HG02642 (cell line): ENCODE data around the gene KLHDC3.

Source experiments
- ATAC-seq: cut with Tn5 transposase; IDR thresholded peaks from one replicate; pipeline ENCODE4 v1.9.1; 2021; ENCODE audit warnings: mild to moderate bottlenecking; ENCODE audit not compliant: unreplicated experiment, poor library complexity

Gene KLHDC3

DNA sequence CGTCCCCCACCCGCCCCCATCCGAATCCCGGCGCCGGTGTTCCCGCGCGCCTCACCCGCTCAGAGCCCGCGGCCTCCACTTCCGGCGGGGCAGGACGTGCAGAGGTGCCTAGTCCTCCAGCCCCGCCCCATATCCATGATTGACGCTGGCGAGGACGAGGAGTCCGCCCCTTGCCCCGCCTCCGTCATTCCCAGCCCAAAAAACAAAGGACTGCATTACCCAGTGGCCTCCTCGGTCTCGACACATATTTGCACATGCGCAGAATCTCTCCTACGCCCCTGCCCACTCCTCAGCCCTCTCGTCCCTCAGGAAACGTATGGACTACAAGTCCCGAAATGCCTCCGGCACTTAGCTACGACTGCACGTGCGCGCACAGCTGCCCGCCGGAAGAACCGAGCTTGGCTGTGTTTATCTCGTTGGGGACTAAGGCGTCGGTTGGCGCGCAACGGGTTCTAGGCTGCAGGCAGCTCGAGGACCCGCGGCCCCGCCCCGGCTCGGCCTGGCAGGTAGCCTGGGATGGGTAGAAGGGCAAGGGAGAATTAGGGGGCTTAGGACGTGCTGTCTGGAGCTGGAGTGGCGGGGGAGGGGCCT, at the start of gene KLHDC3, which contains the start of gene MEA1:
Gene KLHDC3, plus strand, starts transcription at position 407 of the 591 bp plus-strand sequence. CDS start 2,944 bp downstream, outside the sequence.
Gene MEA1, minus strand, starts transcription at position 104 of the 591 bp plus-strand sequence. CDS start 133 bp downstream, outside the sequence.
- ATAC-seq, result peak; percentile 95

GRCh38 chr6:42966571-42966970, 47.5 kb upstream of the KLHDC3 start:
- ATAC-seq, result no peak

DNA sequence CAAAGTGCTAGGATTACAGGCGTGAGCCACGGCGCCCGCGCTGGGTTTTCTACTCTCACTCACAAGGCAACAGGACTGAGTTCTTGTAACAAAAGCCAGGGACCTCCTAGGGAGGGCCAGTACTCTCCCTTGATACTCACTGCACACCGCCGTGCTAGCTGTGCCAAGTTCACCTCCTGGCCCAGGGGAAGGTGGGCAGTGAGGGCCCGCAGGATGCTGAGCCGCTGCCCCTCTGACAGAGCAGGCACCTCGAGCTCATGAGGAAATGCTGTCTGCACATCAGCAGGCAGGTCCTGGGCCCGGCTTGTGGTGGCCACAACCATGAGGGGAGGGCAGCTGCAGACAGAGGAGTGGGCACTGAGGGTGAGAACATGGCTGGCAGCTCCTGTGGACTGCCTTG, 46.8 kb upstream of the KLHDC3 start:
- ATAC-seq, result no peak

DNA sequence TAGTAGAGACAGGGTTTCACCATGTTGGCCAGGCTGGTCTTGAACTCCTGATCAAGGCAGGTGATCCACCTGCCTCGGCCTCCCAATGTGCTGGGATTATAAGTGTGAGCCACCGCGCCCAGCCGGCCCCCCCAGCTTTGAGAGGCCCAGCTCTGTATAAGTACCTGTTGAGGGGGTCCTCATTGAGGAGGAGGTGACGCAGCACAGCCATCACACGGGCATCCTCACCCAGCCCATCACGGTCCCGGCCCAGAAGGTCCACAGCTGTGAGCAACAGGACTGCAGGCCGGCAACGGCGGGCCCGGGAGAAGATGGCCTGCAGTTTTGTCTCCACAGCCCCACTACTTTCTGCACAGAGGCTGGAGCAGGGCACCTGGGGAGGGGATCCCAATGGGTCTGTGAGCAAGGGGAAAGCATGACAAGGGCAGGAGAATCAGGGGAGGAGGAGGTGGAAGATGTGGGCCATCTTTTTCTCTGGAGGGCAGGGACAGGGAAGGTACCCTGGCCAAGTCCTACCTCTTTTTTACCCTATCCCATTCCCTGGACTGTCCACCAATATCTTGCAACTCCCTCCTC, 45.8 kb upstream of the KLHDC3 start:
- ATAC-seq, result no peak

GRCh38 chr6:42968783-42969182, 45.3 kb upstream of the KLHDC3 start:
- ATAC-seq, result no peak

- no peak for ATAC-seq
Measured at GRCh38 chr6:42969431-42969830, 44.6 kb upstream of the KLHDC3 start.

DNA sequence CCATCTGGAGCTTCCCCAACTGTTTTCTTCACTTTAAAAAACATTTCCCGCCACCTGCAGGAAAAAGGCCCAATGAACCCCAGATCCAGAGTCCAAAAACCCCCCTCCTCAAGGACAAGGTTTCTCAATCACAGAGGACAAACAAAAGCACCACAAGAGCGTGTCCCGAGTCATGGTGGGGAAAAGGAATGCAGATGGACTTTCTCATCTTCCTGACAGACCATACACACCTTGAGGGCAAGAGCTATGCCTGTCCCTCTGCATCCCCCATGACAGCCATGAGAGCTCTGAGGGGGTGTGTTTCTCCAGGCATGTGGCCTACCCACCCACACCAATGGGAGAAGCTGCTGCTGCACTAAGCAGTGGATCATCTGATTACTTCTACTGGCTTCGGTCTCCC, 44.1 kb upstream of the KLHDC3 start:
- ATAC-seq, result no peak

- no peak for ATAC-seq
Measured at GRCh38 chr6:42970871-42971612, 43.0 kb upstream of the KLHDC3 start.

GRCh38 chr6:42971746-42972327, 42.2 kb upstream of the KLHDC3 start:
- ATAC-seq, result no peak

DNA sequence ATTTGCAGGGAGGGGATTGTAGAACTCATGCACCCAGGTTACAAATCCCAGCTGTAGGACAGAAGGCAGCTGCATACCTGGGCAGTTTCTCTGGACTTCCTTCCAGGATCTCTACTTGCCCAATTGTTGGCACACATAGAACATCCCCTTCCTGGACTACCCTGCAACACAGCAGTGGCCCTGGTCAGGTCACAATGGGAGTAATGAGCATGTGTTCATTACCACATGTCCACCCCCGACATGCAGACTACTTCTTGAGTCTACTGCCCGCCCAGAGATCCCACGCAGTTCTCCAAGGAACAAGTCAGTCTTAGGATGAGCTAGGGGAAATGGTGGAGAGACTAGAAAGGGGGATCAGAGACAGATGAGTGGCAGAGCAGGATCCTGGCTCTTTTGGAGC, 40.1 kb upstream of the KLHDC3 start:
- no peak for ATAC-seq

- ATAC-seq, result no peak
Measured at GRCh38 chr6:42974919-42975505, 39.0 kb upstream of the KLHDC3 start.

GRCh38 chr6:42978487-42978838, 35.6 kb upstream of the KLHDC3 start:
- peak; percentile 24 for ATAC-seq

DNA sequence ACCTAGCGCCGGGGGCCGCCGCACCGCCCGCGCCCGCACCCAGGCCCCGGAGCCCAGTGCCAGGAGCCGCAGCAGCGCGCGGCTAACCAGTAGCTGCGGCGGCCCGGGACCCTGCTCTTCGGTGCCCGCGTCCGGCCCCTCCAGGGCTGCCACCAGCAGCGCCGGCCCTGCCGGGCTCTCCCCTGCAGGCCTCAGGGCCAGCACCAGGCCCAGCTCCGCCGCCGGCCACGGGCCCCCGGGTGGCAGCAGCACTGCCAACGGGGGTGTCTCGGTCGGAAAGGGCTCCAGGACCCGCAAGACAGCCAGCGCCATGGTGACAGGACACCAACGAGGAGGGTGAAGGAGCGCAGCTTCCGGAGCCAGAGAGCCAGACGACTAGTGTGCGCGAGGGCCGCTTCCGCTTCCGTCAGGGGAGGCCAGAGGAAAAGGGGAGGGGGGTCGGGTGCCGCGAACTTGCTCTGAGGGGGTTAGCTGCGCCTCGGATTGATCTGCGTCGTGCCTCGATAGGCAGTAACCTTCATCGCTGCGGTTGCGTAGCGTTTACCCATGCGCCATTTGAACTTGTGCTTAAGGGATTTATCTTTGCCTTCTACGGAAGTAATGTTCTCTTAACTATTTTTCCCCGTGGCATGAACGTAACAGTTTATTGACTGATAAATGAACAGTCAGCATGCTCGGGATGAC, 35.1 kb upstream of the KLHDC3 start, which contains the start of gene PEX6:
Gene PEX6, minus strand, starts transcription at position 343 of the 684 bp plus-strand sequence. Its CDS starts 31 bp downstream, at position 312.
- ATAC-seq, result peak; percentile 91

DNA sequence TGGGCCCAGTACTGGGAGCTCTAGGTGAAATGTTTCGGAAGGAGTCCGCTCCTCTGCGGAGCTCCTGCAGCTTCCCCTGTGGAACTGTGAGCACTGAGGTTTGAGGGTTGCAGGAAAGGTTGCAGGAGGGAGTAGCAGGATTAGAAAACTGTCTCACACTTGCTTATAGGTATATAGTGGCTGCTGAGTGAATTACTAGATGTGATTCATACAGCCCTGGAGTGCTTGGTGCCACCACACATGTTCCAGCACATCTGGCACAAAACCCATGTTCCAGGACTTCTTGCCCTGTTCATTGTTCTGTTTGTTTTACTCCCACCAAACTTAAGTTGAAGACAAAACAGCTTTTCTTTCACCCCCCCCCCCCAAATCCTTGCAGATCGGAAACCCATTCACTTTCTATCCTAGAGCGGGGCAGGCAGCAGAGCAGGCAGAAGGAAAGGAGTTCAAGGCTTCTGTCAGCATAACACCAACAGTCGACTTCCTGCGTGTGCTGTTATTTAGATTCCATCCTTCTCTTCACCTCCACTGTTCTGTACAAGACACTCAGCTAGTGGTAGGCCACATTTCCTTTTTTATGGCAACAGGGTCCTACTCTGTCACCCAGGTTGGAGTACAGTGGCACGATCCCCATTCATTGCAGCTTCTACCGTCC, 34.4 kb upstream of the KLHDC3 start:
- ATAC-seq, result peak; percentile 6

DNA sequence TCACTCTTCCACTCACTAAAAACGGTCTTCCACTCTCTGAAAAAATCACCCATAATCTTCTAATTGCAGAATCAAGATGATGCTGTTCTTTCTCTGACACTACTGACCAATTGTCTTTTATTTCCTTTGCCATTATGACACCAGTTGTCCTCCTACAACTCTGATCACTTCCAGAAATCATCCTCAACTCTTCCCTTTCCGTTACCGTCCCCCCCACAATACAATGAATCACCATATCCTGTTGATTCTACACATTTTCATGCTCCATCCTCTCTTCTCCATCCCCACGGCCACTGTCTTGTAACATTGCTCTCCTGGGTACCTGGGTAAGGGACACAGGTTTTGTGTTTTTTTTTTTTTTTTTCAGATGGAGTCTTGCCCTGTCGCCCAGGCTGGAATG, 32.2 kb upstream of the KLHDC3 start:
- ATAC-seq, result no peak

DNA sequence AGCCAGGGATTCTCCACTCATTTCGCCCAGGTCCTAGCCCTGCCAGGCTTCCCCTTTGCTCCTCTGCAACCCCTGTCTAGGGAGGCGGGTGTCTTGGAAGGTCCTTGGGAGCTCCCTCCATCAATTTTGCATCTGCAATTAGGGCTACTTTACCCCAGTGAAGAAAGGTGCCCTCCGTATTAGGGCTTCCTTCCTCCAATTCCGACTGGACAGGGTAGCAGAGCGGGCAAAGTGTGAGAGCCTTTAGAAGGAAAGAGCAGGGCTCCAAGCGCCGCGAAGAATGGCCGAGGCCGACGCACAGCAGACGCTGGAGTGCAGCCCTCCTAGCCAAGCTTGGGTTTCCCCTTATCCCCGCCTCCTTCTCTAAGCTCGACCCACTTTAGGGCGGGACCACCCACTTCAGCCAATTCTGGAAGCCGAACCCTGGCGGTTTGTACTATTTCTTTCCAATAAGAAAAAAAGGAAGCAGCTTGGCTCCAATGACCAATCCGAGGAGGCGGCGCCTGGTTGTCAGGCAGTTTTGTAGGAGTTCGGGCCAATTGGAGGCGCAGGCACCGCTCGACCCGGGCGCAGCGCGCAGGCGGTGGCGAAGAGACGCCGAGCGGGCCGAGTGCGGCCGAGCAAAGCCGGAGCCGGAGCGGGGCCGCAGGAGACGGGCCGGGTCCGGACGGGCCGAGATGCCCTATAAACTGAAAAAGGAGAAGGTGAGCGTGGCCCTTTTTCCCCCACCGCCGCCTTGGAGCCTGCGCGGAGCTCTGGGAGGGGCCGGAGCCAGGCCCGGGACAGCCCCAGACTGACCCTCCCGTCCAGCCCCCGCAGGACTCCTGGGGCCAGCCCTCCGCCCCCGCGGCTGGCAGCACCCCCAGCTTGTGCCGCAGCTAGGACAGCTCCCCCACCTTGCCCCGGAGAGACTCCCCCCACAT, 29.8 kb upstream of the KLHDC3 start, which contains the start of gene PPP2R5D:
Gene PPP2R5D, plus strand, starts transcription at position 570 of the 923 bp plus-strand sequence. Its CDS starts 108 bp downstream, at position 678.
- ATAC-seq, result peak; percentile 94

DNA sequence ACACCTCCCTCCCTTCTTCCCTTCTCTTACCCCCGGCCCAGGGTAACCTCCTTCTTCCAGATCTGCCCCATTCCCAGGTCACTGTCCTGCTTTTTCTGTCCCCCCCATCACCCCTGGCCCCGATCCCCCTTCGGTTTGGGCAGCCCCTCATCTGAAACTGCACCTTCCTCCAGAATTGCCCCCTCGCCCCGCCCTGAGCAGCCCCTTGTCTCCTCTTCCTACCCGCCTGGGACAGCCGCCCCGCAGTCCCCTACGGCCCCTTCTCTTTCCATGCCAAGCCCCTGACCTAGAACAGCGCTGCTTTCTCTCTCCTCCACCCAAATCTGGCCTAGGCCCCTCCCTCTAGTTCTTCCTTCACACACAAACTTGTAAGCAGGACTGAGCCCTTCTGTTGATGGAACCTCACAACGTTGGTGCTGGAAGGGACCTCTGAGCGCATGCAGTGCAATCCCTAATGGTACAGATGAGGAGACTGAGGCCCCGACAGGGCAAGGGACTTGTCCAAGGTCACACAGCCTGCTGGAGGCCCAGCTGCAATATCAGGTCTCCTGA, 29.0 kb upstream of the KLHDC3 start:
- no peak for ATAC-seq
